ENCODE data around the gene METTL18.

The METTL18 gene

DNA sequence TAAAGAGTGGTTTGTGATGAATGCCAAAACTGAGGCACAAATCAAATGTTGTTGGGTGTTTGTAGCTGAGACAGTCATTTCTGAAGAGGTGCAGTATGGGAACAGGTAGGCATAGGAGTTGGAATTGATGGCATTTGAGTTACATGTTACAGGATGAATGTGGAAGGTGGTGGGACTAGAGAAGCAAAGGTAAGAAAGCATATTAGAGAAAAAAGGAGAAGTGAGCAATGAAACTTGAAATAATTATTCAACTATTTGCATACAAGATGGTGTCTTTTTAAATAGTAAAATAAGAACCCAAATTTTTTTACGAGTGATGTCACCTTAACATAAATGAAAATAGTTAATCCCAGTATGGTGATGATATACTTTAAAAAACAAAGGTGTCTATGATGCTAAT is 40.2 kb upstream of the METTL18 start:
- H2AFZ ChIP-seq (ENCODE audit: low read length) = no peak overlapping the region
- H3K9ac ChIP-seq (ENCODE audit: low read depth, low read length, poor library complexity) = no peak overlapping the region
- no peak overlapping the region for H3K4me3 ChIP-seq (ENCODE audit: low read length in 2 of 2)
- no peak overlapping the region for H4K8ac ChIP-seq (ENCODE audit: low read depth, low read length)
- H3K9me3 ChIP-seq (replicated peaks in 1 of 2; ENCODE audit: control insufficient read depth in 2 of 2, insufficient read depth in 1 of 2, low read depth in 1 of 2, low read length in 2 of 2) = peaks cover 2 to 13% of the 10 kb centered on the region in 2 donors
- no peak overlapping the region for H2AK5ac ChIP-seq (ENCODE audit: low read depth, low read length)
- H3K4ac ChIP-seq (ENCODE audit: low read length) = no peak overlapping the region
- H4K91ac ChIP-seq (ENCODE audit: low read depth, low read length, poor library complexity) = no peak overlapping the region
- no peak overlapping the region for H2BK12ac ChIP-seq (ENCODE audit: low read length)
- no peak overlapping the region for H2BK5ac ChIP-seq (ENCODE audit: low read length)
- no peak for DNase-seq (ENCODE audit: low spot score)
- no peaks in the 10 kb centered on the region for H3K79me1 ChIP-seq (ENCODE audit: low read depth, low read length)
- no peak overlapping the region for H2BK15ac ChIP-seq (ENCODE audit: low read length)
- peaks cover 13 to 98% of the 10 kb centered on the region in 2 donors for H3K36me3 ChIP-seq (replicated peaks in 1 of 2; ENCODE audit: control insufficient read depth in 2 of 2, insufficient read depth in 2 of 2, low read length in 2 of 2)
- no peak overlapping the region for H3K18ac ChIP-seq (ENCODE audit: low read length)
- no peaks in the 10 kb centered on the region for H3K4me1 ChIP-seq (ENCODE audit: control insufficient read depth in 2 of 2, insufficient read depth in 1 of 2, low read depth in 1 of 2, low read length in 2 of 2)
- WGBS, 2 donors (ENCODE audit: extremely low coverage in 2 of 2, insufficient read length in 2 of 2, insufficient replicate concordance in 1 of 2) = no CpG with 5 or more reads among the region's 1 CpG
- H3K4me2 ChIP-seq (ENCODE audit: insufficient read depth, low read length, poor library complexity, severe bottlenecking) = no peak overlapping the region
- H3K23ac ChIP-seq (ENCODE audit: low read depth, low read length, poor library complexity) = no peak overlapping the region
- H3K27ac ChIP-seq (replicated peaks; ENCODE audit: low read length) = no peak overlapping the region
- H3K27me3 ChIP-seq (ENCODE audit: control insufficient read depth in 3 of 3, insufficient read depth in 3 of 3, low read depth in 1 of 3, low read length in 3 of 3) = no peaks in the 10 kb centered on the region
- no peak overlapping the region for H2BK120ac ChIP-seq (ENCODE audit: low read depth, low read length)
- no peak overlapping the region for H3K14ac ChIP-seq (ENCODE audit: low read length)

DNA sequence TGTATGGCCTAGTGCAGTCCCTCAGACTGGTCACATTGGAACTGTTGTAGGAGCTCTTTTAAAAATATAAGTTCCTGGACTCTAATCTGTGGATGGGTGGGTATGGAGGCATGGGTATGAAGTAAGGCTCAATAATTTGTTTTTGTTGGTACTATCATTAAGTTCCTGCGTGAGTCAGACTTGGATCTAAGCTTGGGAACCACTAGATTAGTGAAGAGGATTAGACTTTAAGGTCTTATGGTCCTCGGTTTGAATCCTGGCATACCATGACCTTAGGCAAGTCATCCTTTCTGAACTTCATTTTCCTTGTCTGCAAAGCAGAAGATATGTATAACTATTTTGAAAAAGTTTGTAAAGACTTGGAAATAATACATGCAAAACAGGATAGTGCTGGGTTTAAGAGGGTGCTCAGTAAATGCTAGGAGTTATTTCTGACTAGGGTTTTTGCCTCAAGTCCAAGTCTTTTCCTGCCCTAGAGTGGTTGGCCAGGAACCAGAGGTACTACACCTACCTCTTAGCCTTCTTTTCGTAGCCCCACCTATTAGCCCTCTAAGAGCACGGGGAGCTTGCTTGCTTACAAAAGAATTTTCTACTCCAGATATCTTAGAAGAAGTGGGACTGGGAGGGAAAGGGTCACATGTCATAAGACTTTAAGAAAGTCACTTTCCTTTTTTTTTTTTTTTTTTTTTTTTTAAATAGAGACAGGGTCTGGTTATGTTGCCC is 38.6 kb upstream of the METTL18 start:
- H3K27me3 ChIP-seq (ENCODE audit: control insufficient read depth in 3 of 3, insufficient read depth in 3 of 3, low read depth in 1 of 3, low read length in 3 of 3) = no peaks in the 10 kb centered on the region
- no peak overlapping the region for H2BK120ac ChIP-seq (ENCODE audit: low read depth, low read length)
- no peak overlapping the region for H3K4me2 ChIP-seq (ENCODE audit: insufficient read depth, low read length, poor library complexity, severe bottlenecking)
- no peak overlapping the region for H4K8ac ChIP-seq (ENCODE audit: low read depth, low read length)
- no peak overlapping the region for H3K18ac ChIP-seq (ENCODE audit: low read length)
- no peak overlapping the region for H4K91ac ChIP-seq (ENCODE audit: low read depth, low read length, poor library complexity)
- no peaks in the 10 kb centered on the region for H3K79me1 ChIP-seq (ENCODE audit: low read depth, low read length)
- no CpG with 5 or more reads among the region's 4 CpGs for WGBS, 2 donors (ENCODE audit: extremely low coverage in 2 of 2, insufficient read length in 2 of 2, insufficient replicate concordance in 1 of 2)
- no peak overlapping the region for H3K23ac ChIP-seq (ENCODE audit: low read depth, low read length, poor library complexity)
- no peak overlapping the region for H2BK15ac ChIP-seq (ENCODE audit: low read length)
- H2AFZ ChIP-seq (ENCODE audit: low read length) = no peak overlapping the region
- no peak overlapping the region for H3K4me3 ChIP-seq (ENCODE audit: low read length in 2 of 2)
- H2BK5ac ChIP-seq (ENCODE audit: low read length) = no peak overlapping the region
- no peak overlapping the region for H3K14ac ChIP-seq (ENCODE audit: low read length)
- peaks cover 6 to 99% of the 10 kb centered on the region in 2 donors for H3K36me3 ChIP-seq (replicated peaks in 1 of 2; ENCODE audit: control insufficient read depth in 2 of 2, insufficient read depth in 2 of 2, low read length in 2 of 2)
- DNase-seq (ENCODE audit: low spot score) = no peak
- H3K9ac ChIP-seq (ENCODE audit: low read depth, low read length, poor library complexity) = no peak overlapping the region
- no peak overlapping the region for H3K27ac ChIP-seq (replicated peaks; ENCODE audit: low read length)
- no peak overlapping the region for H2BK12ac ChIP-seq (ENCODE audit: low read length)
- H3K9me3 ChIP-seq (replicated peaks in 1 of 2; ENCODE audit: control insufficient read depth in 2 of 2, insufficient read depth in 1 of 2, low read depth in 1 of 2, low read length in 2 of 2) = no peaks in the 10 kb centered on the region
- no peak overlapping the region for H3K4ac ChIP-seq (ENCODE audit: low read length)
- no peaks in the 10 kb centered on the region for H3K4me1 ChIP-seq (ENCODE audit: control insufficient read depth in 2 of 2, insufficient read depth in 1 of 2, low read depth in 1 of 2, low read length in 2 of 2)
- H2AK5ac ChIP-seq (ENCODE audit: low read depth, low read length) = no peak overlapping the region

DNA sequence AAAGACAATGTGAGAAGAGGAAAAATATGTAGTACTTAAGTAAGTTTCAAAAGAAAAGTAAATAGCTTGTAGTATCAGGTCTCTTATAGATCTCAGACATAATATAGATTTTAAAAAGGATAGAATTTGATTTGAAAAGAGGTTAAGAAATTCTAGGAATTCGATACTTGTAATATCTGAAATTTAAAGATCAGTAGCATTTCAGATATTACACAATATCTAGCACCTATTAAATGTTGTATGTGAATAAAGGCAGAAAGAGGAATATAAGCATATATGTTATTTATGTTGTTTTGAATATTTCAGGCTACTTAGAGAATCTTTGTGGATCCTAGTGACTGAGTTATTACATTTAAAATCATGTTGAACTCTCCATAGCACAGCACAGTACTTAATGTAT is 35.0 kb upstream of the METTL18 start:
- no CpG with 5 or more reads among the region's 1 CpG for WGBS, 2 donors (ENCODE audit: extremely low coverage in 2 of 2, insufficient read length in 2 of 2, insufficient replicate concordance in 1 of 2)
- Histone ChIP-seq H3K9me3 (replicated peaks in 1 of 2; ENCODE audit: control insufficient read depth in 2 of 2, insufficient read depth in 1 of 2, low read depth in 1 of 2, low read length in 2 of 2) (no peaks in the 10 kb centered on the region), H4K91ac (ENCODE audit: low read depth, low read length, poor library complexity) (no peak overlapping the region), H3K27me3 (ENCODE audit: control insufficient read depth in 3 of 3, insufficient read depth in 3 of 3, low read depth in 1 of 3, low read length in 3 of 3) (no peaks in the 10 kb centered on the region), H3K4me3 (ENCODE audit: low read length in 2 of 2) (no peak overlapping the region), H2BK12ac (ENCODE audit: low read length) (no peak overlapping the region), H3K4ac (ENCODE audit: low read length) (no peak overlapping the region), H3K4me2 (ENCODE audit: insufficient read depth, low read length, poor library complexity, severe bottlenecking) (no peak overlapping the region), H3K23ac (ENCODE audit: low read depth, low read length, poor library complexity) (no peak overlapping the region), H2BK120ac (ENCODE audit: low read depth, low read length) (no peak overlapping the region), H2BK15ac (ENCODE audit: low read length) (no peak overlapping the region), H3K27ac (replicated peaks; ENCODE audit: low read length) (no peak overlapping the region), H4K8ac (ENCODE audit: low read depth, low read length) (no peak overlapping the region), H2AFZ (ENCODE audit: low read length) (no peak overlapping the region), H3K79me1 (ENCODE audit: low read depth, low read length) (no peaks in the 10 kb centered on the region), H3K4me1 (ENCODE audit: control insufficient read depth in 2 of 2, insufficient read depth in 1 of 2, low read depth in 1 of 2, low read length in 2 of 2) (no peaks in the 10 kb centered on the region), H2BK5ac (ENCODE audit: low read length) (no peak overlapping the region), H3K14ac (ENCODE audit: low read length) (no peak overlapping the region), H3K18ac (ENCODE audit: low read length) (no peak overlapping the region), H2AK5ac (ENCODE audit: low read depth, low read length) (no peak overlapping the region), H3K36me3 (replicated peaks in 1 of 2; ENCODE audit: control insufficient read depth in 2 of 2, insufficient read depth in 2 of 2, low read length in 2 of 2) (peaks cover 9 to 98% of the 10 kb centered on the region in 2 donors), H3K9ac (ENCODE audit: low read depth, low read length, poor library complexity) (no peak overlapping the region)
- no peak for DNase-seq (ENCODE audit: low spot score)

DNA sequence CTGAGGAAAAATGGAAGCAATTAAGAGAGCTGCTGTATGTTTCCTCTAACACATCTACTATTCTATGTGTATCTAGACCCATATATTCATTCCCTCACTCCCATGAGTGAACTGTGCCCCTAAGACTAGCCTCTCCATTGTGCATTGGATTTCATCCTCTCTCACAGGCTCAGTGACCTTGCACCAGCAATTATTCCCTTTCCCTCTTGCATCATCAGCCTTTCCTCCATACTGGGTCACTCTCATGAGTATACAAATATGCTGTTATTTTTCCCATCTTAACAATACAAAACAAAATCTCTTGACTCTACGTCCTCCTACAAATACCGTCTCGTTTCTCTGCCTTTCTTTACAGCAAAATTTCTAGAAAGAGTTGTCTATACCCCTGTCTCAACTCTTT is 29.4 kb upstream of the METTL18 start:
- H3K4me2 ChIP-seq (ENCODE audit: insufficient read depth, low read length, poor library complexity, severe bottlenecking) = no peak overlapping the region
- H3K36me3 ChIP-seq (replicated peaks in 1 of 2; ENCODE audit: control insufficient read depth in 2 of 2, insufficient read depth in 2 of 2, low read length in 2 of 2) = peaks cover 15 to 94% of the 10 kb centered on the region in 2 donors
- H3K4ac ChIP-seq (ENCODE audit: low read length) = no peak overlapping the region
- no peaks in the 10 kb centered on the region for H3K79me1 ChIP-seq (ENCODE audit: low read depth, low read length)
- H2BK15ac ChIP-seq (ENCODE audit: low read length) = no peak overlapping the region
- no peak overlapping the region for H2AFZ ChIP-seq (ENCODE audit: low read length)
- no peak overlapping the region for H3K14ac ChIP-seq (ENCODE audit: low read length)
- no peak overlapping the region for H2BK12ac ChIP-seq (ENCODE audit: low read length)
- no peak overlapping the region for H2BK120ac ChIP-seq (ENCODE audit: low read depth, low read length)
- no peak overlapping the region for H4K8ac ChIP-seq (ENCODE audit: low read depth, low read length)
- H3K9me3 ChIP-seq (replicated peaks in 1 of 2; ENCODE audit: control insufficient read depth in 2 of 2, insufficient read depth in 1 of 2, low read depth in 1 of 2, low read length in 2 of 2) = peaks cover 0 to under 1% of the 10 kb centered on the region in 2 donors
- no peak overlapping the region for H2BK5ac ChIP-seq (ENCODE audit: low read length)
- H4K91ac ChIP-seq (ENCODE audit: low read depth, low read length, poor library complexity) = no peak overlapping the region
- WGBS, 2 donors (ENCODE audit: extremely low coverage in 2 of 2, insufficient read length in 2 of 2, insufficient replicate concordance in 1 of 2) = 100% methylated on average over 2 to 3 of the region's 3 CpGs
- H2AK5ac ChIP-seq (ENCODE audit: low read depth, low read length) = no peak overlapping the region
- no peaks in the 10 kb centered on the region for H3K27me3 ChIP-seq (ENCODE audit: control insufficient read depth in 3 of 3, insufficient read depth in 3 of 3, low read depth in 1 of 3, low read length in 3 of 3)
- H3K23ac ChIP-seq (ENCODE audit: low read depth, low read length, poor library complexity) = no peak overlapping the region
- no peak overlapping the region for H3K4me3 ChIP-seq (ENCODE audit: low read length in 2 of 2)
- no peak overlapping the region for H3K18ac ChIP-seq (ENCODE audit: low read length)
- no peaks in the 10 kb centered on the region for H3K4me1 ChIP-seq (ENCODE audit: control insufficient read depth in 2 of 2, insufficient read depth in 1 of 2, low read depth in 1 of 2, low read length in 2 of 2)
- DNase-seq (ENCODE audit: low spot score) = no peak
- H3K27ac ChIP-seq (replicated peaks; ENCODE audit: low read length) = no peak overlapping the region
- H3K9ac ChIP-seq (ENCODE audit: low read depth, low read length, poor library complexity) = no peak overlapping the region
